LHCN-M2 (cell line): ENCODE measurements around the gene PRKAR1B. TPM values are rescaled to one million over a fixed set of nuclear protein-coding genes. Genes with fewer than 3 reads are reported as not detected.
"Not testable (repeated sequence)": the region's sequence is repeated elsewhere in the genome, so short reads cannot be mapped to it uniquely, and the experiment has no call there.

Source experiments
- DNase-seq: peaks from one replicate; pipeline ENCODE4 v3.0.0-alpha.2; 2012; ENCODE audit warnings: low read depth
- total RNA-seq: library from RNA; depleted of rRNA; stranded (reverse); fragments of >200 nt; gene quantifications from 2 replicates; pipeline ENCODE4 v1.2.3, GENCODE V29; 2014

PRKAR1B gene
- total RNA-seq, 1 experiment from 2014 or later, result 23.0 TPM

GRCh38 chr7:668958-669357 is 58.1 kb downstream of the PRKAR1B start:
- no peak for DNase-seq

GRCh38 chr7:668139-668931 is 58.7 kb downstream of the PRKAR1B start:
- DNase-seq, result peak; percentile 81

GRCh38 chr7:666454-667292 is 60.4 kb downstream of the PRKAR1B start:
- DNase-seq, result no peak

GRCh38 chr7:665736-666453 is 61.2 kb downstream of the PRKAR1B start:
- DNase-seq, result no peak

- no peak for DNase-seq
These were observed 61.9 kb downstream of the PRKAR1B start for GRCh38 chr7:664997-665735.

GRCh38 chr7:664402-664775 is 62.7 kb downstream of the PRKAR1B start:
- no peak for DNase-seq

GRCh38 chr7:662576-662975 is 64.5 kb downstream of the PRKAR1B start:
- DNase-seq, result no peak

- no peak for DNase-seq
These were observed 67.1 kb downstream of the PRKAR1B start for GRCh38 chr7:659996-660395.

GRCh38 chr7:659306-659847 is 67.7 kb downstream of the PRKAR1B start:
- DNase-seq, result peak; percentile 62

GRCh38 chr7:657565-658119 is 69.4 kb downstream of the PRKAR1B start:
- DNase-seq, result peak; percentile 100

- DNase-seq, result not testable (repeated sequence)
These were observed 70.1 kb downstream of the PRKAR1B start for GRCh38 chr7:657010-657409.

- DNase-seq, result no peak
These were observed 71.3 kb downstream of the PRKAR1B start for GRCh38 chr7:655758-656157.

- no peak for DNase-seq
These were observed 73.0 kb downstream of the PRKAR1B start for GRCh38 chr7:653829-654764.

GRCh38 chr7:652881-653280 is 74.2 kb downstream of the PRKAR1B start:
- no peak for DNase-seq

GRCh38 chr7:652167-652566 is 74.9 kb downstream of the PRKAR1B start:
- not testable (repeated sequence) for DNase-seq

- no peak for DNase-seq
These were observed 75.9 kb downstream of the PRKAR1B start for GRCh38 chr7:651032-651728.

GRCh38 chr7:650339-651031 is 76.6 kb downstream of the PRKAR1B start:
- no peak for DNase-seq

GRCh38 chr7:646951-647350 is 80.1 kb downstream of the PRKAR1B start:
- no peak for DNase-seq
